GM18907 (cell line): ENCODE data around the gene P4HTM.

ENCODE experiments used
- ATAC-seq: cut with Tn5 transposase; IDR thresholded peaks from one replicate; pipeline ENCODE4 v1.9.1; 2021; ENCODE audit warnings: mild to moderate bottlenecking, moderate library complexity; ENCODE audit not compliant: unreplicated experiment

Gene P4HTM

DNA sequence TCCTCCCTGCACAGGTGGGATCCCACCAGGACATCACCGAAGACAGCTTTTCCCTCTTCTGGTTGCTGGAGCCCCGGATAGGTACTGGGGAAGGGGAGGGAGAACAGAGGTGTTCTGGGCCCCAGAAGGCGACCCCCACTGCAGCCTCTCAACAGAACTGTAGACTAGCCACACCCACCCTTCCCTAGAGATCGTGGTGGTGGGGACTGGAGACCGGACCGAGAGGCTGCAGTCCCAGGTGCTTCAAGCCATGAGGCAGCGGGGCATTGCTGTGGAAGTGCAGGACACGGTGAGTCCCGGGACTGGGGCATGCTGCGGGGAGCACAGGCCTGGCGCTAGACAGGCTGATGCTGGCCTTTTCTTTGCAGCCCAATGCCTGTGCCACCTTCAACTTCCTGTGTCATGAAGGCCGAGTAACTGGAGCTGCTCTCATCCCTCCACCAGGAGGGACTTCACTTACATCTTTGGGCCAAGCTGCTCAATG is 32.7 kb downstream of the P4HTM start:
- ATAC-seq: no peak

DNA sequence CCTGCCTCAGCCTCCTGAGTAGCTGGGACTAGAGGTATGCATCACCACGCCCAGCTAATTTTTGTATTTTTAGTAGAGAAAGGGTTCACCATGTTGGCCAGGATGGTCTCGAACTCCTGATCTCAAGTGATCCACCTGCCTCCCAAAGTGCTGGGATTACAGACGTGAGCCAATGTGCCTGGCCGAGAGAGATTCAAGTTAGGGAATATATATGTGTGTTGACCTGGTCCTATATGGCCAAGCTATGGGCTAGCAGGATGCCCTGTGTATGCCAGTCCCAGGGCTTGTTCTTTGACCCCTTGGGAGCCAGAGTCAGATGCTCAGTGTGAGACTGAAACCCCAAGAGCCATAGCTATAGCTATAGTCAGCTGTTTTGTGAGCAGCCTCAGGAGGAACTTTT is 33.7 kb downstream of the P4HTM start:
- ATAC-seq: no peak

DNA sequence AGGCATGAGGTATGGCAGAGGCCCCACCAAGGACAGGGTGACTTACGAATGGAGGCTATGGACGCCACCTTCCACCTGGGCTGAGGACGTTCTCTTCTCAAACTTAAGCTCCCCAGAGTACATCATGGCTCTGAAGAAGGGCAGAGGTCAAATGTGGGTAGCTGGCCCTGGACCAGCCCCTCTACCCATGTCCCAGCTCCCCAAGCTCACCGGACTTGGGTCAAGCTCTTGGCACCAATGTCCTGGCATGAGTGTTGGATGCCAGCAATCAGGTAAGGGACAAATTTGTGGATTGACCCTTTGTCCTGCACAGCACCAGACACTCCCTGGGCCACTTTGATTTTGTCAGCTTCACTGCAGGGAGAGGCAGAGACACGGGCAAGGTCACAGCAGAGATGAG is 34.4 kb downstream of the P4HTM start:
- no peak for ATAC-seq

DNA sequence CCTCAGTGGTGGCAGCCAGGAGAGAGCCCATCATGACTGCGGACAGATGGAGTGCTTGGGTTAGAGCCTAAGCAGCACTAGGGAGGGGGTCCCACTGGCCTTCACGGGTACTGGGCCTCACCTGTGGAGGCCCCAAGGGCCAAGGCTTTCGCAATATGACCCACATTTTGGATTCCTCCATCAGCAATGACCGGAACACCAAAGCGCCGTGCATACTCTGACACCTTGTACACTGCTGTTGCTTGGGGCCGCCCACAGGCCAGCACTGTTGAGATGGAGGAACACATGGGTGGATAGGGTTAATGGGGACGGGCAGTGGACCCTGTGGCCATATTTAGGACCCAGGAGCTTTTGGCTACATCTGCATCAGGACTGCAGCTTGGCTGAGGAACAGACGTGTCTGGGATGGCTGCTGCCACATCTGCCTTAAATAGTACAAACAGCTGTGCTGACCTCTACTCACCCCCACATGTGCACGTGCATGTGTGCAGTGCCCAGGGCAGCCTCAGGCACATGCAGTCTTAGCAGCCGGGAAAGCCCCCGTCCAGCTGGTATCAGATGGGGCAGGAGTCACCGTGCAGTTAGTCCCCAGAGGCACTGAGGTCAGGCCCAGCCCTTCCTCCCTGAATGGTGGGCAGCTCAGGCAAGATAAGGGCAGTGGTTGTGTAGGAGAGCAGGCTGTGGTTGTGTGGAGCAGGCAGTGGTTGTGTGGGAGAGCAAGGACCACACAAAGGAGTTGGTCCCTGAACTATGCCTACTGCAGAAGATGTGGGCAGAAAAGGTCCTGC is 35.2 kb downstream of the P4HTM start:
- ATAC-seq: no peak

DNA sequence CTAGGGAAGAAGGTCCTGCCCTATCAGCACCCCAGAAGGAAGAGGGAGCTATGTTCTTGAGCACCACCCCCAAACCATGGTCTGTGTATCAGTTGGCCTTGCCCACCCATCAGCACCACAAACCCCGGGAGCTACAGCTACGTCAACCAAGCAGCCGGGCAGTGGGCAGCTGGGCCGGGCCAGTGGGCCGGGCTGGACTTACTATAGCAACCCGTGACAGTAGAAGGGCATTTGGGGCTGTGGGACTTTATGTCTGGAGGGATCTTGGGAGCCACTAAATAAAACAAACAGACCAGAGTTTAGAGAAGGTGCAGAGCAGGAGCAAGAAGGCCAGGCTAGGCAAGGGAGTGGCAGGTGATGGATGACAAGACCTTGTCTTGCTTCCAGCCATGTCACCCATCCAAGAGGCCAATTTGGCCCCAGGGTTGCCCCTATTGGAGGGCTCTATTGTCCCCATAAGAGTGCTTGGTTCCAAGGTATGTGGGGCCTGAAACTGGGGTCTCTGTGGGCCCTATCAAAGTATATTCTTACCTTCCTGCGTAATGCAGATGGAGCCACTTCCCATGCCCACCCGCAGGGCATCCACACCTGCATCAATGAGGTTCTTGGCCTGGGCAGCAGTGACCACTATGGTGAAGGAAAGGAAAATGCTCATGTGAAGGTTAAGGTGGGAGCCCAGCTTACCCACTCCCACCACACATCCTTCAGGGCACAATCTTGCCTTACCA is 35.9 kb downstream of the P4HTM start:
- ATAC-seq: no peak

DNA sequence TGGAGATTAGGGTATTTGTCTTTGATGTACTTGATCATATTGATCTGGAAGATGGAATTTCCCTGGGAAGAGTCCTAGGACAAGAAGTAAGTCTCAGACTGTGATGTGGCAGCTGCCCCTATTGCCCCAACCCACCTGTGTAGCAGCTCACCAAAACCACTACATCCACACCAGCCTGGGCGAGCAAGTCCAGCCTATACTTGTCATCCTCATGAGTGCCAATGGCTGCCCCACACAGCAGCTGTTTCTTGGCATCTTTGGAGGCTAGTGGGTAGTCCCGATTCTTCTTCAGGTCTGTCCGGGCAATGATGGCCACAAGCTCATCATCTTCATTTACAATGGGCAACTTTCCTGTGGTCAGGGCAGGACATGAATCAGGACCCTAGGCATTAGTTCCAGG is 36.5 kb downstream of the P4HTM start:
- no peak for ATAC-seq

DNA sequence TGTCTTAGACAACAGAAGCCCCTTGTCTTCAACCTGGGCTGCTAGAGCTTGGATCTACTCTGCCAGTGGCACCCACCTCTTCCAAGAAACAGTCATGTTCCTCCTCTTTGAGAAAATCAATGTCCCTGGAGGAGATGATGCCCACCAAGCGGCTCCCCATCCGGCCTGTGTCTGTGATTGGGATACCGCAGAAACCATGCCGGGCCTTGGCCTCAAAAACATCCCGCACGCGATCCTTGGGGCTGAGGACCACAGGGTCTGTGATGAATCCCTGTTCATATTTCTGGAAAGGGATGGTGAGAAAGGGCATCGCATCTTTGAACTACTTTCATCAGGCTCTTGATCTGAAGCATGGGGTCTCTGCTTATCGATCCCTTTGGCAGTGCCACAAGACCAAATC is 37.6 kb downstream of the P4HTM start:
- no peak for ATAC-seq

DNA sequence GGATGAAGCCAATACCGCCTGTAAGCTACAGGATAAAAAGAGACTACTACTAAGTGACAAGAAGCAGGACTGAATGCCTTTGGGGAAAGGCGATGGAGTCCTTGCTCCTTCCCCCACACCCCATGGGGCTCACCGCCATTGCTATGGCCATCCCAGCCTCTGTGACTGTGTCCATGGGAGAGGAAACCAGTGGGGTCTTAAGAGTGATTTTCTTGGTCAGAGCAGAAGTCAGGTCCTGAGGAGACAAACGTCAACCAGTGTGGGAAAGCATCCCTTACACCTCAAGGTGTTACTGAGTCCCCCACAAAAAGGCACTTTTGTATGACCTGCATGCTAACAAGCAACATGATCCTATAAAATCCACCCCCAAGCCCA is 38.2 kb downstream of the P4HTM start:
- no peak for ATAC-seq

DNA sequence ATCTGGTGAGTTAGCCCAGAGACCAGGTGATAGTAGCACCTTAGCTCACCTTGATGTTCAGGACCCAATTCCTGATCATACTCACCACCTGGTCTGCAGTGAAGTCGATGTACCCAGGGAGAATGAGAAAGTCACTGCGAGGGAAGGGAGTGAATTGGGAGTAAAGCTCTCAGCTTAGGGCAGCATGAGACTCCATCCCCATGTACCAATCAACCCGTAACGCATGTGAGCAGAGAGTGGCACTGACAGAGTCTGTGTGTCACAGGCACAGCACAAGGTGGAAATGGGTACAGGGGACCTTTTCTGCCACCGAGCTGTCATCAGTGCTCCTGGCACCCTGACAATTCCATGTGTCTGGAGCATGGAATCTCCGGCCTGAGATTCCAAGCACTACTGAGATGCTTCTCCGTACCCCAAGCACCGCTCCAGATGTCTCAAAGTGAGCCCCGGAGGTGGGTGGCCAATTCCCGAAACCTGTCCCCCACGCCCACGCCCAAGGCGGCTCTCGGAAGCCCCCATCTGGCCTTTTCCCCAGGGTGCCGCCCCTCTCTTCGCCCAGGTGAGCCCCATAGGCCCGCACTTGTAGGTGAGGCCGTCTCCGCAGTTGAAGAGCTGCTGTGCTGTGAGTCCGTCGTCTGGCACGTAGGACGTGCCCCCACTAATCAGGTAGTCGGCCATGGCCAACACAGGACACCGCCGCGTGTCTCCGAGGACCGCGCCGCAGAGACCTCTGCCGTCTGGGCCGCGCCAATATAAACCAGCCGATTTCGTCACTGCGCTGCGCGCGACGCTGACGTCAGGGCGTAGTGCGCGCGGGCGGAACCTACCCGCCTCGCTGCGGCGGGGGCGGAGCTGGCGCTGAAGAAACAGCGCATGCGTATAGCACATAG is 38.9 kb downstream of the P4HTM start, which contains the start of gene IMPDH2:
IMPDH2 (minus strand) TSS at position 726 of the 890 bp plus-strand sequence; CDS start at position 678, 48 bp downstream.
- peak; percentile 84 for ATAC-seq

DNA sequence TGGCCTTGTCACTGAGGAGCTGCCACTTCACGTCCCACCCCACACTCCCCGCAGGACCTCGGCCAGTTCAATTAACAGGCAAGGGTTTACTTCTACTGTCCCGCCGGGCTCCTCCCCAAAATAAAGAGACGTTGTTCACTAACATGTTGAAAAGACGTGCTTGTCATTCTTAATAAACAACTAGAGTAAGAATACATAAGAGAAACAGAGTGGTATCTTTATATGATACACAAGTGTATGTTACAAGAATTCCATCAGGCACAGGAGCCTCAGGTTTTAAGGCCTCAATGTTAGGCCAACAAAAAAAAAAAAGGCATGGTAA is 39.5 kb downstream of the P4HTM start:
- ATAC-seq: no peak

DNA sequence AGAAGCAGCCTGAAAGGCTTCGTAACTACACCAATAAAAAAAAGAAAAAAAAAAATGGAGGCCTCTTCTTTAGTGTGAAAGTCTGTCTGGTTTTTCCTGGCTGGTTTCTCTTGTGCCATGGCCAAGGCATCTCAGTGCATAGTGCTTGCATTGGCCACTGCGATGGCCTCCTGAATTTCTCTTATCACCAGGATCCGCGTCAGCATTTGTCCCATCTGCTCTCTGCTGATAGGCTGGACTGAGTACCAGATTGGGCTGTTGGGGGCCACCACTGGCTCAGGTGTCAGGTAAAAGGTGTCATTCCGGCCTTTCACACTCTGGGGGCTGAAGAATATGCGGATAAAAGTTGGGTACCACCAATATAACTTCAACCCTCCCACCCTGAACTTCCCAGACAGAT is 40.3 kb downstream of the P4HTM start:
- ATAC-seq: no peak

DNA sequence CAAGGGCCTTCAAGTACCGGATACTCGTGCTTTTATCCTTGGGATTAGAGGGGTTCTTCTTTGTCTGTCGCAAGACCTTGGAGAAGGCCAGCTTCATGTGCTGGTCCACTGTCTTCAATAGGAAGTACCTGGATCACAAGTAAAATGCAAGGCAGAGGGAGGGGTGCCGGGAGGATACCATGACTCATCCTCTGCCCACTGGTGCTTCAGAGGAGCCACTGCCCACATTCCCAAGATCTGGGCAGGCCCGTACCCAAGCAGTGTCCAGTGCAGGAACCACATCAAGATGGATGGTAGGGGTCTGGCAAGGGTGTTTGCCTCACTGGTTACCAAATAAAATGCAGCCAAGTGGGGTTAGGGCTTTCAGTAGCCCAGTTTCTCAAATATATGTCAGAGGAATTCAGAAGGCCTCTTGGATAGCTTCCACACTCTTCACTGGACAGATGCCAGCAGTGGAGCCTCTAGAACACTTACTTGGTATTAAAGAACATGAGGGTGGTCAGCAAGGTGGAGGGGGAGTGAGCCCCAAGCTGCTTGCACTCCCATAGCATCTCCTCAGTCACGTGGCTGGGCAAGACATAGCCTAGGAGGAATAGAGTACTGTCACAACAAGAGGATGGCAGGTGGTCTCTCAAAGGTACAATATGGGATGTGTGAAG is 42.7 kb downstream of the P4HTM start:
- no peak for ATAC-seq

DNA sequence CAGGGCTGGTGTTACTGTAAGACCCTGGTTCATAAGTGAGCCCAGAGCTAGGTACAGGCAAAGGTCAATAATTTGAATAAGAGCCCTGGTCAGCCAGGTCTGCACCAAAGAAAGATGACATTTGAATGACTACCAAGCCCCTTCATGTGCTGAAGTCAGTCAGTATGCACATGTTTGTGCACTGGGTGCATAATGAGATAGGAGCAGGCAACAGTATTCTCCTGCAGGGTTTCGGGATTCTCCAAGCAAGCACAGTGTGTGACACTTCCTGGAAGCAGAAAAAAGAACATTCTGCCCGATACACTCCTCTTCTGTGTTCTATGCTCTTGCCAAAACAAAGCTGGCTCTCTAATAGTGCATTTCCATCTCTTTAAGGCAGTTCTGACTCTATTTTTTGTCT is 44.6 kb downstream of the P4HTM start:
- no peak for ATAC-seq

DNA sequence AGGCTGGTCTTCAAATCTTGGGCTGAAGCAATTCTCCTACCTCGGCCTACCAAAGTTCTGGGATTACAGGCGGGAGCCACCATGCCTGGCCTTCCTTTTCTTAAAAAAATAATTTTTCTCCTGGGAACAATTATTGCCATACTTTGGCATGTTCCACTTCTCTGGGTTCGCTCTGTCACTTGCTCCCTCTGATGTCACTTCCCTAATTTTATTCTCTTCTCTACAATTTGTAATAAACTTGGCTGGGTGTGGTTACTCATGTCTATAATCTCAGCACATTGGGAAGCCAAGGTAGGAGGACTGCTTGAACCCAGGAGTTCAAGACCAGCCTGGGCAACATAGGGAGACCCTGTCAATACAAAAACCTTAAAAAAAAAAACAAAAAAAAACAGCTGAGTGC is 45.2 kb downstream of the P4HTM start:
- no peak for ATAC-seq

DNA sequence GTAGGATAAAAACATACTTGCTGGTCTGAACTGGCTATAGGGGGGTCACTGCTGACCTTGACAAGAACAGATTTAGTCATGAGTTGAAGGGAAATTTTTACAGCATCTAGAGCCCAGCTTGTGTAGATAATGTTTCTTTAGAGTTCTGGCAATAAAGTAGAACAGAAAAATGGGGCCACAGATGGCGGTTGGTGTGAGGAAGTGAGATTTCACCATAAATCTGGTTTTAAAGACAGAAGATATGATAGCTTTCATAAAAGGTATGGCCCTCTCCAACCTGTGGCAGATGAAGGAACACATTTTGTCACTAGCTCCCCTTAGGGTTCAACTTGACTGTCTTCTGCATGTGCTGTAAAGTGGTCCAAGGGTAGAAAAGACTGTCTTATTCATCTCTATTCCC is 63.5 kb downstream of the P4HTM start:
- ATAC-seq: no peak

DNA sequence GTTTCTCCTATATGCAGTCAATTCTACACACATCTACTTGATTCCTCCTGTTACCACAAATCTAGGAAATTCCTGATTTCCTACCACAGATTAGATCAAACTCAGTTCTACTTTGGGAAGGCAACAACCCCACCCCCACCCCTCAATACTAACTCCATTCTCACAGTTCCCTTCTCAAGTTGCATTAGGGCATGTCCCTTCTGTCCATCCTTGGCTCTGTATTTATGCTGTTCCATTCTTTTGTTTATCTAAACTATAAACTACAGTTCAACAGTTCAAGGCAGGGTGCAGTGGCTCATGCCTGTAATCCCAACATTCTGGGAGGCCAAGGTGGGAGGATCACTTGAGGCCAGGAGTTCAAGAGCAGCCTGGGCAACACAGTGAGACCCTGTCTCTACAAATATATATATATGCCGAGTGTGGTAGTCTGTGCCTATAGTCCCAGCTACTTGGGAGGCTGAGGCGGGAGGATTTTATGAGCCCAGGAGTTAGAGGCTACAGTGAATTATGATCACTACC is 64.4 kb downstream of the P4HTM start:
- no peak for ATAC-seq
